HepG2 (cell line): ENCODE results near the gene AHCYL2. TPM values are rescaled to one million over a fixed set of nuclear protein-coding genes. Genes with fewer than 3 reads are reported as not detected.

Experiments used
- ATAC-seq: fragments of 200-7000 bp; cut with Tn5 transposase; 3 replicates; pipeline ENCODE4 v1.9.1; 2020; ENCODE audit warnings: mild to moderate bottlenecking, moderate library complexity
- BruUV-seq: library from RNA; stranded (reverse); fragments of 400-500 nt; replicated peaks from 2 replicates; lab custom pipeline; 2021; lab: Mats Ljungman, UMichigan
- CTCF ChIA-PET: fragments of 300-600 bp; formaldehyde crosslinking; extraction: SDS; loops from one replicate; lab custom pipeline; 2021; ENCODE audit warnings: low total read pairs, inconsistent platforms, low intra/inter-chr PET ratio; lab: Yijun Ruan, JAX
- POLR2A ChIA-PET: fragments of 350-600 bp; sonication (Branson Sonifier 250); formaldehyde crosslinking; loops from one replicate; lab custom pipeline; 2020; ENCODE audit warnings: antibody characterized with exemption, inconsistent platforms; lab: Yijun Ruan, JAX
- DNase-seq: peaks from one replicate; pipeline ENCODE4 v3.0.0-alpha.2; 2015; ENCODE audit warnings: low spot score
- FAIRE-seq: peaks from 3 replicates; lab custom pipeline; 2011; peaks lifted over from hg19 to GRCh38; lab: Jason Lieb, UNC
- H2AFZ ChIP-seq: one replicate; pipeline ENCODE4 v1.6.1; 2011; ENCODE audit warnings: low read length, inconsistent platforms
- H3K27ac ChIP-seq: fragments of 300-600 bp; 3 replicates; pipeline ENCODE4 v1.8.0; 2011; ENCODE audit warnings: mixed run types, mild to moderate bottlenecking, mixed read lengths, low read length, inconsistent platforms; ENCODE audit not compliant: insufficient read depth; ENCODE audit errors: extremely low read length
- H3K27me3 ChIP-seq, 2 experiments: fragments of 200-600 bp in 1 of 2; 2 replicates in 1 of 2; 3 replicates in 1 of 2; pipeline versions ENCODE4 v1.6.0 to v1.8.0; 2011; ENCODE audit warnings: low read length in 2 of 2, mild to moderate bottlenecking in 2 of 2, moderate library complexity in 2 of 2, inconsistent platforms in 1 of 2; ENCODE audit not compliant: insufficient read depth in 2 of 2, control insufficient read depth in 1 of 2
- H3K36me3 ChIP-seq, 2 experiments: fragments of 200-600 bp in 1 of 2; replicated peaks in 1 of 2; 2 replicates in 1 of 2; 3 replicates in 1 of 2; pipeline versions ENCODE4 v1.5.1 to v1.8.0; 2011; ENCODE audit warnings: low read length in 2 of 2, inconsistent platforms in 1 of 2; ENCODE audit not compliant: insufficient read depth in 2 of 2, control insufficient read depth in 1 of 2
- H3K4me1 ChIP-seq: 2 replicates; pipeline ENCODE4 v1.5.1; 2012; ENCODE audit warnings: low read length, inconsistent platforms; ENCODE audit not compliant: insufficient read depth
- H3K4me2 ChIP-seq: 2 replicates; pipeline ENCODE4 v1.6.0; 2011; ENCODE audit warnings: low read depth, low read length, inconsistent platforms
- H3K4me3 ChIP-seq, 3 experiments: fragments of 200-600 bp in 1 of 3; sonication (generic), shearing (Covaris generic) in 1 of 3; replicated peaks in 1 of 3; 2 replicates each; pipeline ENCODE4 v1.5.1; 2011 to 2016; ENCODE audit warnings: low read length in 3 of 3, inconsistent platforms in 2 of 3, low read depth in 2 of 3, mild to moderate bottlenecking in 2 of 3, control low read depth in 1 of 3, mixed read lengths in 1 of 3; ENCODE audit not compliant: insufficient read depth in 1 of 3
- H3K79me2 ChIP-seq: one replicate; pipeline ENCODE4 v1.6.1; 2011; ENCODE audit warnings: low read length, inconsistent platforms; ENCODE audit not compliant: insufficient read depth
- H3K9ac ChIP-seq: 2 replicates; pipeline ENCODE4 v1.6.0; 2011; ENCODE audit warnings: mild to moderate bottlenecking, low read depth, low read length, inconsistent platforms; ENCODE audit not compliant: insufficient read depth
- H3K9me3 ChIP-seq: 2 replicates; pipeline ENCODE4 v1.5.1; 2012; ENCODE audit warnings: mild to moderate bottlenecking, low read length
- H4K20me1 ChIP-seq: 2 replicates; pipeline ENCODE4 v1.6.0; 2011; ENCODE audit warnings: inconsistent platforms, mild to moderate bottlenecking, low read length, moderate library complexity; ENCODE audit not compliant: insufficient read depth
- CHCHD3 ChIP-seq: sonication (generic); formaldehyde crosslinking; IDR thresholded peaks from 2 replicates; pipeline ENCODE4 v1.8.0; 2022; ENCODE audit warnings: mild to moderate bottlenecking, missing genetic modification reagents, moderate library complexity
- ISL2 ChIP-seq: sonication (generic); formaldehyde crosslinking; IDR thresholded peaks from 2 replicates; pipeline ENCODE4 v1.5.0; 2020; ENCODE audit warnings: missing genetic modification reagents
- NONO ChIP-seq, 2 experiments: fragments of 450-650 bp in 1 of 2; sonication (generic) in 1 of 2; formaldehyde crosslinking in 1 of 2; IDR thresholded peaks in 1 of 2; conservative IDR thresholded peaks in 1 of 2; 2 replicates each; pipeline versions ENCODE4 v1.6.1 to v1.8.0; 2017 to 2022; ENCODE audit warnings: mild to moderate bottlenecking in 1 of 2, missing genetic modification reagents in 1 of 2, moderate library complexity in 1 of 2
- PHF5A ChIP-seq: IDR thresholded peaks from one replicate; pipeline ENCODE4 v1.6.1; 2018; ENCODE audit warnings: low read depth, missing genetic modification reagents; ENCODE audit not compliant: unreplicated experiment
- REPIN1 ChIP-seq: sonication (generic); formaldehyde crosslinking; IDR thresholded peaks from 2 replicates; pipeline ENCODE4 v1.8.0; 2022; ENCODE audit warnings: missing genetic modification reagents, low read depth, mild to moderate bottlenecking, borderline replicate concordance
- SIX4 ChIP-seq: sonication (generic); formaldehyde crosslinking; IDR thresholded peaks from 2 replicates; pipeline ENCODE4 v1.4.0; 2020; ENCODE audit warnings: missing genetic modification reagents
- SMC3 ChIP-seq: IDR thresholded peaks from 2 replicates; pipeline ENCODE4 v1.6.1; 2011; ENCODE audit warnings: low read length, improper control_type of control experiment
- ZFP36 ChIP-seq: fragments of 150-350 bp; IDR thresholded peaks from 2 replicates; pipeline ENCODE4 v1.6.1; 2018; ENCODE audit warnings: borderline replicate concordance, low read length, low read depth; ENCODE audit not compliant: partially characterized antibody
- ZFX ChIP-seq: sonication (generic); formaldehyde crosslinking; IDR thresholded peaks from 2 replicates; pipeline ENCODE4 v1.4.0; 2020; ENCODE audit warnings: mild to moderate bottlenecking, low read depth, missing genetic modification reagents, moderate library complexity
- ZNF230 ChIP-seq: sonication (generic); formaldehyde crosslinking; IDR thresholded peaks from 2 replicates; pipeline ENCODE4 v1.4.0; 2020; ENCODE audit warnings: mild to moderate bottlenecking, missing genetic modification reagents
- ZNF331 ChIP-seq: sonication (generic); formaldehyde crosslinking; IDR thresholded peaks from 2 replicates; pipeline ENCODE4 v1.4.0; 2020; ENCODE audit warnings: missing genetic modification reagents
- WGBS: methylation state at CpG from one replicate; pipeline ENCODE4 v1.1.6; 2017; ENCODE audit warnings: low lambda C conversion rate; 5-methylcytosine and 5-hydroxymethylcytosine counted together
- in situ Hi-C: cut with HindIII; loops from 2 replicates; pipeline ENCODE4 v1.10.0; 2017; ENCODE audit warnings: low pct_unique_long_range_greater_than_20kb; ENCODE audit not compliant: extremely low pct_ligation_motif_present
- intact Hi-C: fragments of 100-400 bp; cut with micrococcal nuclease; formaldehyde crosslinking; loops from one replicate; pipeline ENCODE4 v1.10.0; 2022; ENCODE audit not compliant: unreplicated experiment
- polyA plus RNA-seq, 8 experiments: library from polyadenylated mRNA; depleted of rRNA in 3 of 8; stranded (reverse) in 7 of 8; unstranded in 1 of 8; fragments of >200 nt; fragmentation: Illumina TruSeq in 4 of 8; extraction: Trizol in 4 of 8; gene quantifications; 2 replicates each; pipeline versions ENCODE4 v1.2.1 to v1.2.3, GENCODE V29; 2011 to 2016; ENCODE audit warnings: low read depth in 4 of 8, missing spikeins in 1 of 8, mixed read lengths in 1 of 8; ENCODE audit not compliant: insufficient read depth in 1 of 8
- total RNA-seq, 5 experiments: library from RNA; depleted of rRNA; stranded (reverse); fragments of >200 nt; fragmentation: Illumina TruSeq; extraction: Trizol; gene quantifications; 2 replicates each; pipeline ENCODE4 v1.2.3, GENCODE V29; 2016; ENCODE audit warnings: low read depth in 1 of 5
- TF ChIP-seq, protein P1 (sequence below): sonication (generic); formaldehyde crosslinking; IDR thresholded peaks from 2 replicates; pipeline ENCODE4 v1.9.0; 2021; ENCODE audit warnings: missing genetic modification reagents, borderline replicate concordance
- TF ChIP-seq, protein P2 (sequence below): sonication (generic); formaldehyde crosslinking; IDR thresholded peaks from 2 replicates; pipeline ENCODE4 v1.5.1; 2020; ENCODE audit warnings: missing genetic modification reagents, mild to moderate bottlenecking, borderline replicate concordance

Gene AHCYL2
- total and polyA plus RNA-seq, 2 of the 13 experiments (the other 11 are each of a cell fraction or from before 2014, with no cell fraction given) = 9.5 to 14.7 TPM

DNA sequence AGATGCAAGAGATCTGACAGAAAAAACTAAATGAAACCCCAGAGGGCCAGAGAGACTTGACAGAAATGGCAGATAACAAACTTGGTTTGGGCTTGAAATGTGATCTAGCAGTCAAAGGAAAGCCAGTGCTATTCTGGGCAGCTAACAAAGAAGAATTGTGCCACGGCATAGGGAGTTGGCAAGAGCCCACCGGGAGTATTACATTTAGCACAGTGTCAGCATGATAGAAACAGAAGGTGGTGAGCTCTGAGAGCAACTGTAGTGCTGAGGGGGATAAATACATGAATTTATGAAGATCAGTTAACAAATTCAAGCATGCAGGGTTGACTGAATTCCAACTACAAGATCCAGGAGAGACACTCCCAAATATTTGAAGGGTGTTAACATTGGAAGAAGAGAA is 91.1 kb downstream of the AHCYL2 start (continued):
- TF ChIP-seq, protein P1, sequence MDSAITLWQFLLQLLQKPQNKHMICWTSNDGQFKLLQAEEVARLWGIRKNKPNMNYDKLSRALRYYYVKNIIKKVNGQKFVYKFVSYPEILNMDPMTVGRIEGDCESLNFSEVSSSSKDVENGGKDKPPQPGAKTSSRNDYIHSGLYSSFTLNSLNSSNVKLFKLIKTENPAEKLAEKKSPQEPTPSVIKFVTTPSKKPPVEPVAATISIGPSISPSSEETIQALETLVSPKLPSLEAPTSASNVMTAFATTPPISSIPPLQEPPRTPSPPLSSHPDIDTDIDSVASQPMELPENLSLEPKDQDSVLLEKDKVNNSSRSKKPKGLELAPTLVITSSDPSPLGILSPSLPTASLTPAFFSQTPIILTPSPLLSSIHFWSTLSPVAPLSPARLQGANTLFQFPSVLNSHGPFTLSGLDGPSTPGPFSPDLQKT = no peak
- TF ChIP-seq ZFX (CRISPR knock-in tag) (no peak), CHCHD3 (no peak), ZNF331 (no peak), ZFP36 (no peak), SMC3 (no peak)
- TF ChIP-seq, protein P2, sequence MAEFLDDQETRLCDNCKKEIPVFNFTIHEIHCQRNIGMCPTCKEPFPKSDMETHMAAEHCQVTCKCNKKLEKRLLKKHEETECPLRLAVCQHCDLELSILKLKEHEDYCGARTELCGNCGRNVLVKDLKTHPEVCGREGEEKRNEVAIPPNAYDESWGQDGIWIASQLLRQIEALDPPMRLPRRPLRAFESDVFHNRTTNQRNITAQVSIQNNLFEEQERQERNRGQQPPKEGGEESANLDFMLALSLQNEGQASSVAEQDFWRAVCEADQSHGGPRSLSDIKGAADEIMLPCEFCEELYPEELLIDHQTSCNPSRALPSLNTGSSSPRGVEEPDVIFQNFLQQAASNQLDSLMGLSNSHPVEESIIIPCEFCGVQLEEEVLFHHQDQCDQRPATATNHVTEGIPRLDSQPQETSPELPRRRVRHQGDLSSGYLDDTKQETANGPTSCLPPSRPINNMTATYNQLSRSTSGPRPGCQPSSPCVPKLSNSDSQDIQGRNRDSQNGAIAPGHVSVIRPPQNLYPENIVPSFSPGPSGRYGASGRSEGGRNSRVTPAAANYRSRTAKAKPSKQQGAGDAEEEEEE (CRISPR knock-in tag) = no peak
- TF ChIP-seq, all 625 proteins: peak for 0

DNA sequence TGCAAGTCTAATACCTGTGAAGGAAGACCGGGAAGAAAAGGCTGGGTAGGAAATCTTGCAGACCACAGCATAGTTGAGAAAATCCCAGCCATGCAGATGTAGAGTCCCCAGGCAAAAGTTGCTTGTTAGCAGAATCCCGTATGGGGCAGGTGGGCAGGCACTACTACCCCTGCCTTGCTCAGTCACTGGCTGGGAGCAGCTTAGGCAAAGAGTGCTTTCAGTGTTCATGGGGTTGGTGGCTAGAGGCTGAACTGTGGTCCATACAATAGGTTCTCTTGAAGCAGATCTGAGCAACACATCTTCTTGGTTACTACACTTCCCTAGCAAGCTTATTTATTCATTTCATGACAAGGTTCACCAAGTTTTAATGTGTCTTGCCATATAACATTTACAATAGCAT is 92.6 kb downstream of the AHCYL2 start:
- no peaks in the 10 kb centered on the region for H3K27me3 ChIP-seq
- in situ Hi-C loops = no loop called here
- H3K79me2 ChIP-seq = no peaks in the 10 kb centered on the region
- no peaks in the 10 kb centered on the region for H3K4me1 ChIP-seq
- no peak overlapping the region for H3K27ac ChIP-seq
- intact Hi-C loops = no loop called here
- WGBS = 92% methylated on average over 2 of the region's 2 CpGs
- BruUV-seq = no TSS peak
- no peak overlapping the region for H3K4me3 ChIP-seq
- no peak overlapping the region for H3K9ac ChIP-seq
- H4K20me1 ChIP-seq = no peaks in the 10 kb centered on the region
- no peaks in the 10 kb centered on the region for H3K9me3 ChIP-seq
- CTCF ChIA-PET = no interaction called here
- POLR2A ChIA-PET = no interaction called here
- no peak for TF ChIP-seq PHF5A (CRISPR knock-in tag)
- no peak for TF ChIP-seq SIX4 (CRISPR knock-in tag)
- no peak for TF ChIP-seq REPIN1 (CRISPR knock-in tag)
- TF ChIP-seq ZNF230 (CRISPR knock-in tag) = no peak
- TF ChIP-seq ISL2 (CRISPR knock-in tag) = no peak
- TF ChIP-seq NONO (IDR thresholded peaks at IDR 0.05) = no peak
- TF ChIP-seq NONO (CRISPR knock-in tag; conservative IDR thresholded peaks at IDR 0.05) = no peak
- TF ChIP-seq, all 625 proteins: peak for 0
- DNase-seq (no peak), FAIRE-seq (no peak), ATAC-seq (no peak)
- Histone ChIP-seq H3K36me3 (no peaks in the 10 kb centered on the region), H3K4me2 (no peak overlapping the region), H2AFZ (no peak overlapping the region)
